Measurements from ENCODE around the gene LTO1. TPM values are rescaled to one million over a fixed set of nuclear protein-coding genes. Genes with fewer than 3 reads are reported as not detected.

The LTO1 gene
- total RNA-seq, 3 donors from 2014 or later (not counting 1 experiment from before 2014, with no cell fraction given): 23.2 to 33.5 (median 25.3) TPM

GRCh38 chr11:69648679-69649575 lies 26.2 kb downstream of the LTO1 start:
- no peaks in the 10 kb centered on the region for H3K27me3 Mint-ChIP-seq (ENCODE audit: low read depth in 2 of 2)

GRCh38 chr11:69647761-69648497 lies 27.2 kb downstream of the LTO1 start:
- intact Hi-C loops (cut with micrococcal nuclease): no loop called here
- WGBS (ENCODE audit: insufficient coverage): 62% methylated on average over 28 of the region's 28 CpGs
- H3K27ac ChIP-seq (ENCODE audit: low read length): no peak overlapping the region
- TF ChIP-seq CTCF (IDR thresholded peaks at IDR 0.05): no peak
- no peaks in the 10 kb centered on the region for H3K9me3 ChIP-seq (ENCODE audit: control insufficient read depth, insufficient read depth, low read length)
- no peaks in the 10 kb centered on the region for H3K36me3 ChIP-seq (ENCODE audit: control insufficient read depth, insufficient read depth, low read length)
- H3K4me3 ChIP-seq (ENCODE audit: low read length): no peak overlapping the region
- no peak overlapping the region for H3K4me3 Mint-ChIP-seq
- no peak for DNase-seq
- H3K27ac Mint-ChIP-seq: no peak overlapping the region
- no peaks in the 10 kb centered on the region for H3K36me3 Mint-ChIP-seq
- no peaks in the 10 kb centered on the region for H3K4me1 Mint-ChIP-seq
- no peak for ATAC-seq
- no peaks in the 10 kb centered on the region for H3K9me3 Mint-ChIP-seq
- H3K4me1 ChIP-seq (ENCODE audit: control insufficient read depth, insufficient read depth, low read length): peaks cover 10% of the 10 kb centered on the region
- no peaks in the 10 kb centered on the region for H3K27me3 ChIP-seq (ENCODE audit: control insufficient read depth, insufficient read depth, low read length)
- H3K27me3 Mint-ChIP-seq (ENCODE audit: low read depth in 2 of 2): no peaks in the 10 kb centered on the region

More at GRCh38 chr11:69648679-69649575, 26.2 kb downstream of the LTO1 start:
- ATAC-seq (no peak), DNase-seq (no peak)
- H3K4me3 Mint-ChIP-seq: no peak overlapping the region
- no peak overlapping the region for H3K27ac ChIP-seq (ENCODE audit: low read length)
- no peaks in the 10 kb centered on the region for H3K36me3 Mint-ChIP-seq
- no peaks in the 10 kb centered on the region for H3K9me3 ChIP-seq (ENCODE audit: control insufficient read depth, insufficient read depth, low read length)
- H3K4me1 ChIP-seq (ENCODE audit: control insufficient read depth, insufficient read depth, low read length): peaks cover 4% of the 10 kb centered on the region
- intact Hi-C loops (cut with micrococcal nuclease): no loop called here
- H3K27ac Mint-ChIP-seq: no peak overlapping the region
- no peak overlapping the region for H3K4me3 ChIP-seq (ENCODE audit: low read length)
- no peaks in the 10 kb centered on the region for H3K4me1 Mint-ChIP-seq
- H3K36me3 ChIP-seq (ENCODE audit: control insufficient read depth, insufficient read depth, low read length): no peaks in the 10 kb centered on the region
- no peak for TF ChIP-seq CTCF (IDR thresholded peaks at IDR 0.05)
- no peaks in the 10 kb centered on the region for H3K9me3 Mint-ChIP-seq
- H3K27me3 ChIP-seq (ENCODE audit: control insufficient read depth, insufficient read depth, low read length): no peaks in the 10 kb centered on the region
- WGBS (ENCODE audit: insufficient coverage): 91% methylated on average over 37 of the region's 37 CpGs

GRCh38 chr11:69647390-69647748 lies 27.8 kb downstream of the LTO1 start:
- Mint-ChIP-seq H3K27me3 (ENCODE audit: low read depth in 2 of 2) (no peaks in the 10 kb centered on the region), H3K4me1 (no peaks in the 10 kb centered on the region), H3K27ac (no peak overlapping the region), H3K4me3 (no peak overlapping the region), H3K36me3 (no peaks in the 10 kb centered on the region), H3K9me3 (no peaks in the 10 kb centered on the region)
- DNase-seq (no peak), ATAC-seq (no peak)
- H3K4me1 ChIP-seq (ENCODE audit: control insufficient read depth, insufficient read depth, low read length): peaks cover 10% of the 10 kb centered on the region
- no peaks in the 10 kb centered on the region for H3K9me3 ChIP-seq (ENCODE audit: control insufficient read depth, insufficient read depth, low read length)
- no peak overlapping the region for H3K27ac ChIP-seq (ENCODE audit: low read length)
- WGBS (ENCODE audit: insufficient coverage): 94% methylated on average over 11 of the region's 11 CpGs
- no peaks in the 10 kb centered on the region for H3K27me3 ChIP-seq (ENCODE audit: control insufficient read depth, insufficient read depth, low read length)
- TF ChIP-seq CTCF (IDR thresholded peaks at IDR 0.05): no peak
- H3K36me3 ChIP-seq (ENCODE audit: control insufficient read depth, insufficient read depth, low read length): no peaks in the 10 kb centered on the region
- no peak overlapping the region for H3K4me3 ChIP-seq (ENCODE audit: low read length)
- intact Hi-C loops (cut with micrococcal nuclease): no loop called here

All from natural killer cell (primary cell).